ENCODE data around the gene FEM1C. TPM values are rescaled to one million over a fixed set of nuclear protein-coding genes. Genes with fewer than 3 reads are reported as not detected.

FEM1C gene
- total and polyA plus RNA-seq, 2 donors from 2014 or later: 4.3 to 18.6 TPM

- Histone ChIP-seq H3K36me3 (ENCODE audit: control insufficient read depth in 2 of 3, insufficient read depth in 3 of 3, low read length in 3 of 3) (no peaks in the 10 kb centered on the region), H3K9me3 (ENCODE audit: control insufficient read depth in 2 of 3, insufficient read depth in 1 of 3, low read length in 3 of 3) (no peaks in the 10 kb centered on the region), H3K9ac (ENCODE audit: low read length in 3 of 3) (no peak overlapping the region), H3K4me1 (ENCODE audit: control insufficient read depth in 2 of 3, insufficient read depth in 2 of 3, low read depth in 1 of 3, low read length in 3 of 3) (no peaks in the 10 kb centered on the region), H3K27ac (ENCODE audit: low read depth in 2 of 2, low read length in 2 of 2) (no peak overlapping the region), H3K27me3 (ENCODE audit: control insufficient read depth, insufficient read depth, low read length) (no peaks in the 10 kb centered on the region), H3K4me3 (ENCODE audit: low read length in 3 of 3) (no peak overlapping the region)
- no peak for TF ChIP-seq CTCF (IDR thresholded peaks at IDR 0.05; ENCODE audit: borderline replicate concordance, extremely low read depth, insufficient read depth)
- DNase-seq (no peak), FAIRE-seq (no peak)
- intact Hi-C loops (cut with DNase I): no loop called here
Measured at GRCh38 chr5:115510145-115510645, 34.4 kb downstream of the FEM1C start.

GRCh38 chr5:115509547-115509946, 35.0 kb downstream of the FEM1C start:
- FAIRE-seq (no peak), DNase-seq (no peak)
- no peaks in the 10 kb centered on the region for H3K9me3 ChIP-seq (ENCODE audit: control insufficient read depth in 2 of 3, insufficient read depth in 1 of 3, low read length in 3 of 3)
- H3K36me3 ChIP-seq (ENCODE audit: control insufficient read depth in 2 of 3, insufficient read depth in 3 of 3, low read length in 3 of 3): no peaks in the 10 kb centered on the region
- no peak overlapping the region for H3K27ac ChIP-seq (ENCODE audit: low read depth in 2 of 2, low read length in 2 of 2)
- H3K4me3 ChIP-seq (ENCODE audit: low read length in 3 of 3): no peak overlapping the region
- H3K9ac ChIP-seq (ENCODE audit: low read length in 3 of 3): no peak overlapping the region
- no peaks in the 10 kb centered on the region for H3K4me1 ChIP-seq (ENCODE audit: control insufficient read depth in 2 of 3, insufficient read depth in 2 of 3, low read depth in 1 of 3, low read length in 3 of 3)
- no peak for TF ChIP-seq CTCF (IDR thresholded peaks at IDR 0.05; ENCODE audit: borderline replicate concordance, extremely low read depth, insufficient read depth)
- intact Hi-C loops (cut with DNase I): no loop called here
- H3K27me3 ChIP-seq (ENCODE audit: control insufficient read depth, insufficient read depth, low read length): no peaks in the 10 kb centered on the region

- no peak for FAIRE-seq
- no peak overlapping the region for H3K27ac ChIP-seq (ENCODE audit: low read depth in 2 of 2, low read length in 2 of 2)
- intact Hi-C loops (cut with DNase I): no loop called here
Measured at GRCh38 chr5:115507681-115508080, 36.9 kb downstream of the FEM1C start.

More at GRCh38 chr5:115507681-115508080, 36.9 kb downstream of the FEM1C start:
- Histone ChIP-seq H3K9me3 (ENCODE audit: control insufficient read depth in 2 of 3, insufficient read depth in 1 of 3, low read length in 3 of 3) (no peaks in the 10 kb centered on the region), H3K27me3 (ENCODE audit: control insufficient read depth, insufficient read depth, low read length) (no peaks in the 10 kb centered on the region), H3K4me3 (ENCODE audit: low read length in 3 of 3) (no peak overlapping the region), H3K4me1 (ENCODE audit: control insufficient read depth in 2 of 3, insufficient read depth in 2 of 3, low read depth in 1 of 3, low read length in 3 of 3) (no peaks in the 10 kb centered on the region), H3K9ac (ENCODE audit: low read length in 3 of 3) (no peak overlapping the region), H3K36me3 (ENCODE audit: control insufficient read depth in 2 of 3, insufficient read depth in 3 of 3, low read length in 3 of 3) (no peaks in the 10 kb centered on the region)
- no peak for TF ChIP-seq CTCF (IDR thresholded peaks at IDR 0.05; ENCODE audit: borderline replicate concordance, extremely low read depth, insufficient read depth)
- DNase-seq: peak in 2 of 5 donors; percentile 52 to 80
